Activated naive CD4-positive, alpha-beta T cell treated with anti-CD3 and anti-CD28 coated beads for 36 hours (primary cell): Measurements from ENCODE around the gene KITLG. TPM values are rescaled to one million over a fixed set of nuclear protein-coding genes. Genes with fewer than 3 reads are reported as not detected.

Experiments used
- CTCF ChIA-PET: fragments of 350-600 bp; sonication (Branson Sonifier 250); formaldehyde crosslinking; loops from one replicate; lab custom pipeline; 2021; ENCODE audit warnings: antibody characterized with exemption; lab: Charles Lee
- DNase-seq: peaks from one replicate; pipeline ENCODE4 v3.0.0-alpha.2; 2020
- H3K27ac Mint-ChIP-seq: one replicate; pipeline ENCODE4 v1.8.0; 2021; ENCODE audit warnings: mild to moderate bottlenecking, mixed read lengths
- H3K27me3 Mint-ChIP-seq: one replicate; pipeline ENCODE4 v1.8.0; 2021; ENCODE audit warnings: low read depth, mixed read lengths
- H3K36me3 Mint-ChIP-seq: one replicate; pipeline ENCODE4 v1.8.0; 2021; ENCODE audit warnings: low read depth, mixed read lengths
- H3K4me1 Mint-ChIP-seq: one replicate; pipeline ENCODE4 v1.8.0; 2021; ENCODE audit warnings: low read depth, mixed read lengths
- H3K4me3 Mint-ChIP-seq: one replicate; pipeline ENCODE4 v1.8.0; 2021; ENCODE audit warnings: mild to moderate bottlenecking, moderate library complexity, mixed read lengths
- H3K9me3 Mint-ChIP-seq: one replicate; pipeline ENCODE4 v1.8.0; 2021; ENCODE audit warnings: mixed read lengths
- intact Hi-C: fragments of 100-400 bp; cut with micrococcal nuclease; formaldehyde crosslinking; loops from one replicate; pipeline ENCODE4 v1.15.1; 2023
- total RNA-seq, 2 experiments: library from RNA; stranded (reverse); gene quantifications; one replicate each; pipeline ENCODE4 v1.2.3, GENCODE V29; 2021

Gene KITLG
- total RNA-seq, 2 experiments from 2014 or later, result 0.07 to 0.15 TPM

GRCh38 chr12:88595697-88596096 is 15.4 kb upstream of the KITLG start:
- no peak overlapping the region for H3K27ac Mint-ChIP-seq
- H3K4me3 Mint-ChIP-seq, result no peak overlapping the region
- intact Hi-C loops, result no loop called here
- no peaks in the 10 kb centered on the region for H3K36me3 Mint-ChIP-seq
- H3K27me3 Mint-ChIP-seq, result no peaks in the 10 kb centered on the region
- no peaks in the 10 kb centered on the region for H3K9me3 Mint-ChIP-seq
- H3K4me1 Mint-ChIP-seq, result no peaks in the 10 kb centered on the region
- DNase-seq, result no peak
- CTCF ChIA-PET, result no interaction called here

DNA sequence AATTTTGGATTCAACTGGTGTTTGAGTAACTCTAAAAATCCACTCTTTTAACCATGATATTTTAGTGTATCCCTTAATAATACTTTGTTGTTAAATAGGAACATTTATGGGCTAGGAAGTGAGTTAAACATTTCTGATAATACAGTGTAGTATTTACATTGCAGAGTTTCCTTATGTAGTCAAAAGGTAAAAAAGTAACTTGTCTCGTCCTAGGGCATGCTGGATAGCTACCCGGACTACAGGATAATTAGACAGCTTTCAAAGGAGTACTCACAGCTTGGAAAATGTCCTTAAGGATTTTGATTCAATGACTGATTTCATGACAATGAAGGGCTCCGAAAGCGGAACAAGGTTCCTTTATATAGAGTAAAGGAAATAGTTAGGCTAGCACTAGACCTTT is 14.5 kb upstream of the KITLG start:
- Mint-ChIP-seq H3K4me1 (no peaks in the 10 kb centered on the region), H3K36me3 (no peaks in the 10 kb centered on the region), H3K4me3 (no peak overlapping the region), H3K9me3 (no peaks in the 10 kb centered on the region), H3K27ac (no peak overlapping the region), H3K27me3 (no peaks in the 10 kb centered on the region)
- CTCF ChIA-PET, result no interaction called here
- no peak for DNase-seq
- intact Hi-C loops, result no loop called here

DNA sequence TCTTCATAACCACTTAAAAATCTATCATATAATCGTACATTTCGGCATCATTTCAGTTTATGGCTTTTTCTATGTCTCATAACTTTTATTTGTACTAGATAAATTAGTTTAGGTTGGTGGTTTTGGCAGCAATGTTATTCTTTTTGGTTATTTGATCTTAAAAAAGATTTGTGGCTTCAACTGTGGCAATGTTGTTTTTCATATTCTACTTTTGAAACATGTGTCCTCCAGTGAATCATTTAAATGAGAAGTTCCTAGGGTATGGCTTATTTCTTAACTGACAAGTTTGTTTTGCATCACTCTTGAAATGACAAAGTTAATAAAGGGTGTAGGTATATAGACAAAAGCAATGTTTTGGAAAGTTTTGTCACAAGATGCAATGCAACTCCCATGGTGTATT is 11.1 kb upstream of the KITLG start:
- H3K4me1 Mint-ChIP-seq, result no peaks in the 10 kb centered on the region
- CTCF ChIA-PET, result no interaction called here
- no peak for DNase-seq
- H3K4me3 Mint-ChIP-seq, result no peak overlapping the region
- no peaks in the 10 kb centered on the region for H3K27me3 Mint-ChIP-seq
- H3K36me3 Mint-ChIP-seq, result no peaks in the 10 kb centered on the region
- H3K9me3 Mint-ChIP-seq, result peaks cover 13% of the 10 kb centered on the region
- H3K27ac Mint-ChIP-seq, result no peak overlapping the region
- intact Hi-C loops, result no loop called here

DNA sequence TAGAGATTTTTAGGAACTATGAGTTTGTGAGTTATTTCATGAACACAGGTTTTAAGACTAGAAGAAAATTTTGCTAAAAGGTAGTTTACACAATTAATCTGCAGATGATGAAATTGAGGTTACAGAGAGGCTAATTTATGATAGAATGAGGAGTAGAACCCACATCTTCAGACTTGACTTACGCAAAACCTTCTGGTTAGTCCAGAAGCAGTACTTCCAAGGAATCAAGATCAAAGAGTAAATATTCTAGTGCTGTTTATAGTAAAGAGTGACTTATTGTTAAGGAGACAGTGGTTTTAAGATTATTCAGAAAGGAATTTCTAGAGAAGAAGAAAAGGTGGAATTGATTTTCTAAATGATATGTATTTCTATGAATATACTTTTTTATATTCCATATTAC is 10.6 kb upstream of the KITLG start:
- no peaks in the 10 kb centered on the region for H3K27me3 Mint-ChIP-seq
- CTCF ChIA-PET, result no interaction called here

DNA sequence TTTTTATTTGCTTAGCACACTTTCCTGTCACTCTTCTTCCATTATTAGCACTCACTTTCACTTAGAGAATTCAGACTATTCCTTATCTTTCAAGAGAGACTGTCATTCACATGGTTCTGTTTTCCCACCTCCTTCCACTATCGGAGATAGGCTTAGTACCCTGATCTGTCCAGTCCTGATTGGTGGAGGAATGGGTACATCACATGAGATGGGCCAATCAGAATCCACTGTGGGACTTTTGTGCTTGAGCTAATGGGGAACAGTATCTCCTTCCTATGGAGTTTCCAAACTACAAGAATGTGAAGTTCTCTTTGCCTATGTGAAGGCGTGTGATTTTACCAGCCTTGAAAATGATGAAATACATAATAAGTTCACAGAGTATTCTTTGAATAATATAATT is 4.8 kb upstream of the KITLG start:
- intact Hi-C loops, result no loop called here
- no peak overlapping the region for H3K27ac Mint-ChIP-seq
- no peak for DNase-seq
- H3K4me1 Mint-ChIP-seq, result peaks cover under 1% of the 10 kb centered on the region
- peaks cover 10% of the 10 kb centered on the region for H3K27me3 Mint-ChIP-seq
- peaks cover 13% of the 10 kb centered on the region for H3K9me3 Mint-ChIP-seq
- no peaks in the 10 kb centered on the region for H3K36me3 Mint-ChIP-seq
- CTCF ChIA-PET, result no interaction called here
- H3K4me3 Mint-ChIP-seq, result no peak overlapping the region

More for the DNA sequence above, 10.6 kb upstream of the KITLG start:
- H3K4me3 Mint-ChIP-seq, result no peak overlapping the region
- no peaks in the 10 kb centered on the region for H3K4me1 Mint-ChIP-seq
- H3K9me3 Mint-ChIP-seq, result peaks cover 13% of the 10 kb centered on the region
- intact Hi-C loops, result no loop called here
- no peak for DNase-seq
- H3K27ac Mint-ChIP-seq, result no peak overlapping the region
- H3K36me3 Mint-ChIP-seq, result no peaks in the 10 kb centered on the region

- Mint-ChIP-seq H3K27ac (no peak overlapping the region), H3K36me3 (no peaks in the 10 kb centered on the region), H3K27me3 (peaks cover 31% of the 10 kb centered on the region), H3K4me3 (peak overlapping the region; percentile 36), H3K9me3 (no peaks in the 10 kb centered on the region), H3K4me1 (peaks cover 8% of the 10 kb centered on the region)
- intact Hi-C loops, result no loop called here
- CTCF ChIA-PET, result no interaction called here
- no peak for DNase-seq
These were observed 645 bp downstream of the KITLG start for GRCh38 chr12:88579601-88580050.

GRCh38 chr12:88579161-88579517 is 1.1 kb downstream of the KITLG start:
- H3K4me1 Mint-ChIP-seq, result peaks cover 8% of the 10 kb centered on the region
- CTCF ChIA-PET, result no interaction called here
- no peak overlapping the region for H3K27ac Mint-ChIP-seq
- no peak for DNase-seq
- no peak overlapping the region for H3K4me3 Mint-ChIP-seq
- intact Hi-C loops, result no loop called here
- no peaks in the 10 kb centered on the region for H3K9me3 Mint-ChIP-seq
- H3K36me3 Mint-ChIP-seq, result no peaks in the 10 kb centered on the region
- H3K27me3 Mint-ChIP-seq, result peaks cover 31% of the 10 kb centered on the region

DNA sequence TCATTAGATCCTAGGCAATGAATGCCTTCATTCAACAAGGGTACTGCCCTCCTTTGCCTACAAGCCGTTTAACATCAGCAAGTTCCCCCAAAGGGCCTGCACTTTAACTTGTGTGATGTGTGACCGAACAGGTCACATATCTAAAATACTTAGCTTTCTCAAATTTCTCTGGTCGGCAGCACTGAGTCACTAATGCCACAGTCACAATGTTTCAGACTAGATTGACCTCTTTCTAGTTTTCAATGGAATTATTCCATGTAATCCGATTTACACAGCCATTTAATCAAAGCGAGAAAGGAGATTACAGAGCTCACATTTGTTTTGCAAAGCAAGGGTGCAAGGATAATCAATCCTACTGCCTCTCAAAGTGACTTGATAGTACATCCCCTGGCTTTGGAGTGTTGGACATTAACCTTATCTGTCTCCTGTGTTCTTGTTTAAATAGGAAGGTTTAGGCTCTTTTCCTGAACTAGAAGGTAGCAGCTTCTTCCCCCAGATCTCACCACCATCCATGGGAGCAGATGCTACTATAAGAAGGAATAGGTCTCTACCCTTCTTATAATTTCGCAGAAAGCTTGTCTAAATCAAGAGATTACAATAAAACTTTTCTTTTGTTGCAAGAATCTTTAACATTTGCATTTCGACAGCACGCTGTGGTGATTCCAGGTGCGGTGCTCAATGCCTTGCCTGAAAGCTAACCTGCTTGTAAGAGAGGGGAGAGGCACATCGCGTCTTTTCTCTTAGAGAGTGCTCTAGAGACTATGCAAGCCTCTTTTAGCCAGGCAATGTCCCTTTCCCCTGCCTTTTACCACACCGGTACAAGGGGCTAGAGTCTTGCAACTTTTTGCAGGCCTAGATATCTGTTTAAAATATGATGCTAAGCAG is 1.8 kb downstream of the KITLG start:
- H3K4me3 Mint-ChIP-seq, result no peak overlapping the region
- intact Hi-C loops, result no loop called here
- H3K4me1 Mint-ChIP-seq, result peaks cover 8% of the 10 kb centered on the region
- H3K36me3 Mint-ChIP-seq, result no peaks in the 10 kb centered on the region
- H3K27me3 Mint-ChIP-seq, result peaks cover 29% of the 10 kb centered on the region
- CTCF ChIA-PET, result no interaction called here
- H3K9me3 Mint-ChIP-seq, result no peaks in the 10 kb centered on the region
- no peak for DNase-seq
- no peak overlapping the region for H3K27ac Mint-ChIP-seq

GRCh38 chr12:88577537-88577936 is 2.7 kb downstream of the KITLG start:
- DNase-seq, result no peak
- Mint-ChIP-seq H3K9me3 (no peaks in the 10 kb centered on the region), H3K36me3 (no peaks in the 10 kb centered on the region), H3K27me3 (peaks cover 29% of the 10 kb centered on the region), H3K27ac (no peak overlapping the region), H3K4me3 (no peak overlapping the region), H3K4me1 (peaks cover 8% of the 10 kb centered on the region)
- CTCF ChIA-PET, result no interaction called here
- intact Hi-C loops, result no loop called here

- Mint-ChIP-seq H3K27me3 (peaks cover 29% of the 10 kb centered on the region), H3K9me3 (no peaks in the 10 kb centered on the region), H3K4me3 (no peak overlapping the region), H3K36me3 (no peaks in the 10 kb centered on the region), H3K4me1 (peaks cover 8% of the 10 kb centered on the region), H3K27ac (no peak overlapping the region)
- CTCF ChIA-PET, result no interaction called here
- intact Hi-C loops, result no loop called here
- no peak for DNase-seq
These were observed 3.4 kb downstream of the KITLG start for GRCh38 chr12:88576866-88577265.

- Mint-ChIP-seq H3K36me3 (no peaks in the 10 kb centered on the region), H3K27me3 (peaks cover 25% of the 10 kb centered on the region), H3K4me3 (no peak overlapping the region), H3K4me1 (peaks cover 8% of the 10 kb centered on the region), H3K9me3 (no peaks in the 10 kb centered on the region), H3K27ac (no peak overlapping the region)
- intact Hi-C loops, result no loop called here
- no peak for DNase-seq
- CTCF ChIA-PET, result no interaction called here
These were observed 4.8 kb downstream of the KITLG start for GRCh38 chr12:88575361-88575970.

GRCh38 chr12:88574278-88574677 is 6.0 kb downstream of the KITLG start:
- CTCF ChIA-PET, result no interaction called here
- Mint-ChIP-seq H3K27ac (no peak overlapping the region), H3K36me3 (no peaks in the 10 kb centered on the region), H3K9me3 (no peaks in the 10 kb centered on the region), H3K27me3 (peaks cover 14% of the 10 kb centered on the region), H3K4me1 (peaks cover 1% of the 10 kb centered on the region), H3K4me3 (no peak overlapping the region)
- no peak for DNase-seq
- intact Hi-C loops, result no loop called here

- CTCF ChIA-PET, result no interaction called here
- H3K9me3 Mint-ChIP-seq, result no peaks in the 10 kb centered on the region
These were observed 6.7 kb downstream of the KITLG start for GRCh38 chr12:88573583-88573982.

More at GRCh38 chr12:88573583-88573982, 6.7 kb downstream of the KITLG start:
- intact Hi-C loops, result no loop called here
- Mint-ChIP-seq H3K36me3 (no peaks in the 10 kb centered on the region), H3K4me3 (no peak overlapping the region), H3K4me1 (no peaks in the 10 kb centered on the region), H3K27ac (no peak overlapping the region), H3K27me3 (peaks cover 7% of the 10 kb centered on the region)
- DNase-seq, result no peak
